NCI-H2107 treated with DMSO at 0.1 percent for 48 hours (cell line): Measurements from ENCODE around the gene ASTN2.

Source experiments
- DNase-seq: peaks from one replicate; lab custom pipeline; 2025; ENCODE audit not compliant: unreplicated experiment; lab: John Stamatoyannopoulos, UW

Gene ASTN2

DNA sequence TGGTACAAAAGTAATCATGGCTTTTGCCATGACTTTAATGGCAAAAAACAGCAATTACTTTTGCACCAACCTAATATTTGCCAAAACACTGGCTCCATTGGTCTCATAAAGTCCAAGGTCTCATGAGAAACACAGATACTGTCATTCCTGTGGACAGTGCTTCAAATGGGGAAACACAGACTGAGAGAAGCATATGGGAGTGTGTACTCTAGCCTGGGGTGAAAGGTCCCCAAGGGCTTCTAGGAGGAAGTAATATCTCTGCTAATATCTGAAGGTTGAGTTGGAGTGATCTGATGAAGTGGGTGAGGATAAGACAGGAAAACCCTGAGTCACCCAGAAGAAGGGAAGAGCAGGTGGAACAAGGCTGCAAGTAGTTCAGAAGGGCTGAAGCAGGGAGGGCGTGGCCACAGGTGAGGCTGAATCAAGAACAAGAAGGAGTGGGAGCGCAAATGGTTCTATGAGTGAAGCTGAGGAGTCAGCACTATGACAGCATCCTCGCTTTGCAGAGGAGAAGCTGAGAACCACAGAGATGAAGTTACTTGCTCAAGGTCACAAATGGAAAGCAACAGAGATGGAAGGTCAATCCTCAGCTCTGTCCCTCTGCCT lies 164.1 kb downstream of the ASTN2 start:
- DNase-seq: no peak

DNA sequence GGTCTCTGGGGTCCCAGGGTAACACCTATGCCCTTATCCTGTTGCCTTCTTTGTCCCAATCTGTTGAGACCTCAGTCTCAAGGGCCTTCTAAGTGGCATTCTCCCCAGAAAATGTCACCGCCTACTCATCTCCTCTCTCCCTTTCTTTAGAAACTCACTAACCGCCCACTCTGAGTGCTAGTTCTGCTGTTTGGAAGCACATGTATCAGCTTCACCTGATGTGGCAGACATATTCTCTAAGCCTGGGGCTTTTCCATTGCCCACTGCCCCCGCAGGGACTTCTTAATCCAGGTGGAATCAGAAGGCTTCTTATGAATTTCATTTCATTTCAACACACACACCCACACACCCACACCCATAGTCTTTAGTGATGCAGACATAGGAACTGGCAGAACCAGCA lies 165.1 kb downstream of the ASTN2 start:
- DNase-seq: no peak

DNA sequence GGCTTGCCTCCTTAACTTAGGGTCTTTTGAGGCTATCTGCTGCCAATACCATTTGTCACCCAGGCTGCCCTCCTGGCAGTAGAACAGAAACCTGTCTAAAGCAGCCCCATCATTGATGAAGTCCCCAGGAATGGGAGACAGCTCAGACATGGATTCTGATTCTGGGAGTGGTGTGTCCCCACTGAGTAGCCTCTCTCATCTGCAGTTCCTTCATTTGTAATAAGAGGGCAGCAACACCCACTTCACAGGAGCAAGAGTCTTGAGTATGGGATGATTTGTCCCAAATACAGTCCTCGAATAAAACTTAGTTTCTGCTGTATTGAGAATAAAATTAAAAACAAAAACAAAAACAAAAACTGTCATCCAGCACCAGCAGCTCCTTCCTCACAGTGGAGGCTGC lies 167.6 kb downstream of the ASTN2 start:
- DNase-seq: no peak

DNA sequence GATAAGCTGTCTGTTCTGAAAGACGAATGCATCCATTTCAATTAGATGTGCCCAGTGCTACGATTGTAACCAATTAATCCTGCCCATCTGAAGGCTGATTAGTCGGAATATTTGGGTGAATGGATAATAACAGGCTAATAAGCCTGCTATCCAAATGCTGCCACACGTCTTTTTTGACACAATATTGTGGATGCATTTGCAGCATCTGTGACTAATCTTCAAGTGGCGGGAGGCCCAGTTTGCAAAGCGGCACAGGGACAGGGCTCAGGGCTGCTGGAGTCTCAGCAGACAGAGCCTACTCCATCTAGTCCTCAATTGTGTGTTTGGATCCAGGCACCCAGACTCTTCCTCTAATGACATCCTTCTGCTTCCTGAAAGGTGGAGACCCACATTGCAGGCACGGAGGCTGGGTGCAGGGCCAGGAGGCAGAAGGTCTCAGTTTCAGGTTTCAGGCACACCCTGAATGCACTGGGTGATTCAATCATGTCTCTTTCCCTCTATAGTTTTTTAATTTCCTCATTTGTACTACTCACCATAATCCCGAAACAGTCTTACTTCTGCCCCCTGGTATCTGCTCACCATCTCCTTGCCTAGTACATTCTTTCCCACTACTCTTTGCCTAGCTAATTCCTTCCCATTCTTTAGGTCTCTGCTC lies 169.6 kb downstream of the ASTN2 start:
- peak; percentile 26 for DNase-seq

- DNase-seq: no peak
Observed at GRCh38 chr9:117242082-117242481, 172.8 kb downstream of the ASTN2 start.

DNA sequence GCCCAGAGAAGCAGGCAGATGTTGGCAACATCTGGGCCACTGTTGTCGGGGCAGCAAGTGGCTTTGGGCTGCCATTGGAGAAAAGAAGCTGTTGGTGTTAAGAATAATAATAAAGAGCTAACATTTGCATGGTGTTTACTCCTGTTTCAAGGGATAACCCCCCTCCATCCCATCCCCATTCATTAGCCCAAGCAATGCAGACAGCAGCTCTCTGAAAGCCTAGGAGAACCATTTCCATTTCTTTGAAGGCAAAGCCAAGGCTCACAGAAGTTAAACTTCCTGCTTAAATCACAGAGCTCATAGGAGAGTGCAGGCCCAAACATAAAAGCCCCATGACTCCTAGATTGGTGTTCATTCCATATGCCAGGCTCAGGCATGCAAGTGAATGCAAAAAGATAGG lies 175.4 kb downstream of the ASTN2 start:
- no peak for DNase-seq

DNA sequence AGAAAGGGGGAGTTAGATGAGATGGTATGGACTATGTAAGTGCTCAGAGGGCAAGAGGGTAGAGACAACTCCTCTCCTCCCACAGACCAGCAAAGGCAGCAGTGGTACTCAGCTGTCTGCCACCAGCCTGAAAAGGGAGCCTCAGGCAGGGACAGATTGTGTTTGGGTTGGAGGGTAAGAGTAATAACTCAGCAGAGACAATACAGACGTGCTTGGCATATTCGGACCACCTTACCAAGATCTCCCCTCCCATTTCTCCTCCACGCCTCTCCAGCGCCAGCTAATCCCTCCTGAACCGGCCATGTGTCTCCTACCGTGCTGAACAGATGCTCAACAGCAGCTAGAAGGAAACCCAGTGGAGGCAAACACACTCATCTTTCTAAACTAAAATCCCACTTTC lies 180.8 kb downstream of the ASTN2 start:
- no peak for DNase-seq

DNA sequence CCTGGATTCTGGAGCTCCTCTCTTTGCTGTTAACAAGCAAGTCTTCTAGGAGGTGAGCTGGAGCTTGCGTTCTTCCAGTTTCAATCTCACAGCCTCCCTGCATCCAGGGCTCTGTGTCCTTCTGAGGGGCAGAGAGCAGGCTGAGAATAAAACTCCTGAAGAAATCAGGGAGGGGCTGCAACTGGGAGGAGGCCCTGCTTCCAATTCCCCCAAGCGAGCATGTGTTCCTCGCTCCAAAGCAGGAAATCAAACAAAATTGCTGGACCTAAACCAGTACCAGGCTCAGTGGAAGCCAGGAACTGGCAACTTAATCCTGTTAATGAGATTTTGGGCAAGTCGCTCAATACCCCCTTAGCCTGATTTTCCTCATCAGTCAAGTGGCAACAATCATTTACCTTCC lies 181.8 kb downstream of the ASTN2 start:
- no peak for DNase-seq

GRCh38 chr9:117232281-117232680 lies 182.6 kb downstream of the ASTN2 start:
- DNase-seq: no peak

GRCh38 chr9:117231012-117231411 lies 183.8 kb downstream of the ASTN2 start:
- no peak for DNase-seq

DNA sequence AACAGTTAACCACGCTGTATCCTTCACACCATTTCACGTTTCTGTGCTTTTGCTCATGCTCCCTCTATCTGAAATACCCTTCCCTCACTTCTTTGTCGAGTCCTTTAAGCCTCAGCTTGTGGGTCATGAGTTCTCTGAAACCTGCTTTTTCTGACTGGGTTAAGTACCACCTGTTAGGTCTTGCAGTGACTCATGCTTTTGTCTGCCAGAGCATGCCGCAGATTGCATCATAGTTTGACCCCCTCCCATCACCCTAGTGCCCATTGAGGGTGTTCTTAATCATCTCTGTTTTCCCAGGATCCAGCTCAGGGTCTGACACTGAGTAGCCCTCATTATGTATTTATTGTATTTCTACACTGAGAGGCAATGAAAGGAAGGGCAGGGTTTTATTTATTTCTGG lies 190.2 kb downstream of the ASTN2 start:
- DNase-seq: peak; percentile 97

DNA sequence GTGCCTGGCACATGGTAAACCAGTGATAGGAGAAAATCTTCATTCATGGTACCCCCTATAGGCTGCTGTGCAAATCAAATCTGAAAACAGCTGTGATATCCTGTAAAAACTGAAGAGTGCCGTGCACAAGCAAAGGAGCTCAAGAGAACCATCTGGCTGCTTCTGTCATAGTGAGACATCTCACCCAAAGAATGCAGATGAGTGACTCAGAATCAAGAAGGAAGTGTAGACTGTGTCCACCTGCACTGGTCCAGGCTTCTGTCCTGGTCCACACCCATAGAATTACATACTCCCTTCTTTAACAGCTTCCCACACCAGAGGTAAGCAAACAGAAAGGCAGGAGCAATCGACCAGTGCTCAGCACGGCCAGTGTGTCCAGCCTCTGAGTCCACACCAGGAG lies 195.9 kb downstream of the ASTN2 start:
- no peak for DNase-seq

- no peak for DNase-seq
Observed at GRCh38 chr9:117214416-117214815, 200.4 kb downstream of the ASTN2 start.

DNA sequence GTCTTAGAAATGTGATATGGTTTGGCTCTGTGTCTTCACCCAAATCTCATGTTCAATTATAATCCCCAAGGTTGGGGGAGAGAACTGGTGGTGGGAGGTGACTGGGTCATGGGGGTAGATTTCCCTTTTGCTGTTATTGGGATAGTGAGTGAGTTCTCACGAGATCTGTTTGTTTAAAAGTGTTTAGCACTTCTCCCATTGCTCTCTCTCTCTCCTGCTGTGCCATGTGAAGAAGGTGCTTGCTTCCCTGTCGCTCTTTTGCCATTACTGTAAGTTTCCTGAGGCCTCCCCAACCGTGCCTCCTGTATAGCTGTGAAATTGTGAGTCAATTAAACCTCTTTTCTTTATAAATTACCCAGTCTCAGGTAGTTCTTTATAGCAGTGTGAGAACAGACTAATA lies 203.6 kb downstream of the ASTN2 start:
- no peak for DNase-seq

DNA sequence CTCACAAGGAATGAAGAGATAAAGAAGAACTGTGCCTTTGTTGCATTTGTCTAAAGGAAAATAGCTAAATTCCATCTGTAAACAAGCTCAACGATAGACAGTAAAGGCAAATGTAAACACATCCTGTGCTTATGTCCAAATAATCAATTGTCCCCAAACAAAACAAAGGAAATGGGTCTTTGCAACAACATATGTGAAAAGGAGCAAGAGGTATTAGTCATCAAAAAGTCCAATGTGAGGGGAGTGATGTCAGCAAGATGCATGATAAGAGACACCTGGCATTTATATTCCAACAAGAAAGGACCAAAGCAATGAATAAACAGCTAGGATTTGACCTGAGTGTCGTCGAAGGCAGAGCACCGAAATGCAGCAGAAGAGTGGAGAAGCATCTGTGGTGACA lies 209.1 kb downstream of the ASTN2 start:
- no peak for DNase-seq

DNA sequence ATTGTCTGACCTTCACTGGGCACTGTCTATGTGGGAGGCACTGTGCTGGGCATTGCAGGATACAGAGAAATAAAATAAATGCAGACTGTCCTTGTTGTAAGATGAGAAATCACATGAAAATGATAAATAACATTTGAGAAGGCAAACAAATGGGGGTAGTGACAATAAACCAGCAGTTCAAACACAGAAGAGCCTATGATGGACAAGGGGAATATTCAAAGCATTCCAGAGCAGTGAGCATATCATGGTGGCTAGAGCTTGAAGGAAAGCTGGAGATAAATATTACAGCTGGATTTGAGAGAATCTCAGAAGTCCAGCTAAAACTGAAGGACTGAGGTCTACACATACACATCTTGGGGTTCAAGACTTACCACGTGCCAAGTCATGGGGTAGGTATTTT lies 209.9 kb downstream of the ASTN2 start:
- DNase-seq: no peak

DNA sequence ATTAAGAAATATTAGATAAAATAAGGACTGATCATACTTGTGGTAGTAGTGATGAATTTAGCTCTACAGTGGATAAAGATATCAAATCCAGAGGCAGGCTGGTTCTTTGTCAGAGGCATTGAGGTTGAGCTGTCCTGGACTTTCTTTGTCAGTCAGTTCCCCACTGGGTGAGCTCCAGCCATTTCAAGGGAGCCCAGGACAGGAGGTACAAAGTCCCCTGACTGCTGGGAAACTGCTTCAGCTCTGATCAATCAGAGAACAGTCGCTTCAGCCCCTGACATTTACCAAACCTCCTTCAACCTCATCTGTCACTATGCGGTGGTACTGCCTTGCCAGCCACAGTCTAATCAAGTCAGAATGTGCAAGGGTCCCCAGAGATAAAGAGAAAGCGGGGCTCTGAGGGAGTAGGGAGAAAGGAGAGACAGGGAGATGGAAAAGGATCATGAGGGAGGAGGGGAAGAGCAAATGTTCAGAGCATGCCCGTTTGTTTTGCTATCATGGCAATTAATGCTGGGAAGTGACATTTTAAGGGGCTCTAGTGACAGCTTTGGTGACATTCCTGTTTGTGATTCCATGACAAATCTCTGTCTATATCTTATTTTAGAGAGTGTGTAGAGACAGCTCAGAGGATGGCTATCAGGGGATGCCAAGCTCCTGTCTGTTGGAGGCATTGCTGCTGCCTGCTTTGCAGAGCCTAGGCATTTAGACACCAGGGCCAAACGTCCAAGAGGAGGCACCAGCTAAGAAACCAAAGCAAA lies 223.2 kb downstream of the ASTN2 start:
- DNase-seq: no peak

GRCh38 chr9:117189121-117189520 lies 225.7 kb downstream of the ASTN2 start:
- no peak for DNase-seq

GRCh38 chr9:117188394-117188793 lies 226.5 kb downstream of the ASTN2 start:
- DNase-seq: peak; percentile 35

GRCh38 chr9:117187498-117187897 lies 227.4 kb downstream of the ASTN2 start:
- no peak for DNase-seq

DNA sequence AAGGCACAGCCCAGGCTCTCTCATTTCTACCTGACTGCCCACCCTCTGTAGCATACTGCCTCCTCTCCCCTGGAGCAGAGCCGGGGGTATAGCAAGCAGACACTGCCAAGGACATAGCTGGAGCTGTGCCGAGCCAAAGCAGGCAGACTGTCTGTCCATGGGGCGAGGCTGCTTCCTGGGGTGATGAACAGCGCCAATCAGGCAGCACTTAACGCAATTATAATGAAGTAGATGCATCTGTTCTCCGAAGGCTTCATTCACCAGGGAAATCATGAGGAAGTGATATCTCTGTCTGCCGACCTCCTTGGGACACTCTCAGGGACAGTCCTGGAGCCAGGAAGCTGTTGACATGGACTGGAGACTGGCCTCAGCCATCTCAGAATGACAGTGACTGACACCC lies 230.7 kb downstream of the ASTN2 start:
- DNase-seq: no peak

GRCh38 chr9:117182046-117182445 lies 232.8 kb downstream of the ASTN2 start:
- no peak for DNase-seq
